GM18873 (cell line): ENCODE data around the gene FSTL4.

Experiments
- ATAC-seq: cut with Tn5 transposase; IDR thresholded peaks from one replicate; pipeline ENCODE4 v1.9.1; 2021; ENCODE audit warnings: mild to moderate bottlenecking, moderate library complexity, moderate number of reproducible peaks; ENCODE audit not compliant: unreplicated experiment, low FRiP score

Gene FSTL4

DNA sequence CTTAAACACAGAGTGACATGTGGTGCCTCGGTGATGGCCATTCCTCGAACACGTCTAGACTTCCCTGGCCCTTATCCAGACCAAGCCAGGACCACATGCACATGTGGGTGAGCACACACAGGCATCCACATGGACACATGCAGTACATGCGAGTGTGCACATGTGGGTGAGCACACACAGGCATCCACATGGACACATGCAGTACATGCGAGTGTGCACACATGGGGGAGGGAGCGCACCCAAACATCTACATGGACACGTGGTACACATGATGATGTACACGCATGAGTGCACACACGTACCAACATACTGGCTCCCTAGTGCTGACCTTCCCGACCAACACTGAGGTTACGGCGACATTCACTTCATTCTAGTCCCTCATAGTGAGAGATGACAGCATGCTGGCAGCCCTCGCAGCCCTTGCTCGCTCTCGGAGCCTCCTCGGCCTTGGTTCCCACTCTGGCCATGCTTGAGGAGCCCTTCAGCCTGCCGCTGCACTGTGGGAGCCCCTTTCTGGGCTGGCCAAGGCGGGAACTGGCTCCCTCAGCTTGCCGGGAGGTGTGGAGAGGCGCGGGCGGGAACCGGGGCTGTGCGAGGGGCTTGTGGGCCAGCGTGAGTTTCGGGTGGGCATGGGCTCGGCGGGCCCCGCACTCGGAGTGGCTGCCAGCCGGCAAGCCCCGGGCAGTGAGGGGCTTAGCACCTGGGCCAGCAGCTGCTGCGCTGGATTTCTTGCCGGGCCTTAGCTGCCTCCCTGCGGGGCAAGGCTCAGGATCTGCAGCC is 373.7 kb downstream of the FSTL4 start:
- ATAC-seq = no peak

DNA sequence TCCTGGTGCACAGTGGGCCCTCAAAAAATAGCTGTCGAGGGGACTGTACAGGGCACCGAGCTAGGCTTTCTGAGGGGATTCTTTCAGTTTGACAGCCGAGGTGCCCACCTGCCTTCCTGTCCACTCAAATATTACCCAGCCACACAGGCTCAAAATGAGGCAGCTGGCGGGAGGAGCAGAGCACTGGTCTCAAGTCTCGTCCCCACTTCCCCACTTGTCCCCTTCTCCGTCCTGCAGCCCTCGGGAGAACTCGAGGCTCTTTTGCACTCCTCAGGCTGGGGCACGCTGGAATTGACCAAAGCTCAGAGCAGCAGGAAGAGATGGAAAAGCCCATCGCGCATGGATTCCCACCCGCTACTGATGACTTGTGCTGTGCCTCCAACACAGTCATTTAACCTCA is 375.4 kb downstream of the FSTL4 start:
- no peak for ATAC-seq

DNA sequence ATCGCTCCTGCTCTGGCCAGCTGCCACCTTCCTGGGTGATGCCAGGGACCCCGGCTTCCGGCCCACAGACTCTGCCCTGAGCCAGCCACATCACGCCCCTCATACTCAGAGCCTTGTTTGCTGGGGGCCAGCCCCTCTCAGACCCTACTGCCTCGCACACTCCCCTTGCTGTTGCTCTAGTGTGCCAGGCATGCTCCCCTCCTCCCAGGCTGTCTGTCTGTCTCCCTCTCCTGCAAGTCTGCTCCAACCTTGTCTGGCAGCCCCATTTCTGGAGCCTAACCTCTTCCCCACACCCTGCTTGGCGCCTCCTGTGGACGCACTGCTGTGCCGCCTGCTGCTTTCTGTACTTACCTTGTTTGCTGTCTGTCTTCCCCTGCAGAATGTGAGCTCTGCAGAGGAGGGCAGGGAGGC is 375.8 kb downstream of the FSTL4 start:
- ATAC-seq = no peak

DNA sequence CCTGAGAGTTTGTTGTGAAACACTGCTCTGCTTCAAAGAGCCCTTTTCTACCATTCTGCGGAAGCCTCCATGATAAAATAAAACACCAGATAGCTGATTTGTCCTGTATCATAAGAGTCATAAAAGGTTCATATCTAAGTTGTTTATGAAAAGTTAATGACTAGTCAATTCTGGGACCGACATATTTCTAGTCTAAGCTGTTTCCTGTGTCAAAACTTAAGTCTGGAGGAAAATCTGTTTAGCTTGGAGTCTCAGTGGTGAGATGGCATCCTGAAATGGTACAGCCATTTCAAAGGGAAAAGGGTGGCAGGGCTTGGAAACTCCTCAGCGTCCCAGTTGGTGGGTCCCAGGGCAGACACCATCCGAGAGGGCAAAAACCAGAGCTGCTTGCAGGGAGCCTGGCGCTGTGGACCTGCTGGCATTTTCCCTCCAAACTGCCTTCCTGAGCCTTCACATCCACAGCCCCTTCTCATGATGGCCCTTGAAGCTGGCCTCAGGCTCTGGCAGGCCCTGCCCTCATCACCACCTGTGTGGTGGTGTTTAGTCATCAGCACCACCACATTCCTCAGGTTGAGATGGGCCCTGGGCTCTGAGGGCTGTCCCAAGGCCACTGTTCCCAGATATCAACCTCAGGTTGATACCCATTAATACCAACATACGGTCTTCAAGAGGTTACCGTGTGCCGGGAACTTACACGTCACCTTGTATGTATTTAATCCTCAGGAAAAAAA is 376.5 kb downstream of the FSTL4 start:
- no peak for ATAC-seq

DNA sequence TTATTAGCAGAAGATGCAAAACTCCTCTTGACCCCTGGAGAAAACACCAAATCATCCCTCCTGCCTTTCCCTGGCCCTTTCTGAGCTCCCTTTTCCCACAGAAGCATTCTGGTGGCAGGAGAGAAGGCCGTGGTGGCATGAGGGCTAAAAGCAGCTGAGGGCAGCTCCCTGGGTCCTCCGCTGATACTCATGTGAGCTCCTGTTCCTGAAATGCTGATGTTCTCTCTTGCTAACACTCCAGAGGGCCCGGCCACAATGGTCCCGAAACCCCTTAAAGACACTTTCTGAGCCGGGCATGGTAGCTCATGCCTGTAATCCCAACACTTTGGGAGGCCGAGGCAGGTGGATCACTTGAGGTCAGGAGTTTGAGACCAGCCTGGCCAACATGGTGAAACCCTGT is 377.4 kb downstream of the FSTL4 start:
- ATAC-seq = no peak

DNA sequence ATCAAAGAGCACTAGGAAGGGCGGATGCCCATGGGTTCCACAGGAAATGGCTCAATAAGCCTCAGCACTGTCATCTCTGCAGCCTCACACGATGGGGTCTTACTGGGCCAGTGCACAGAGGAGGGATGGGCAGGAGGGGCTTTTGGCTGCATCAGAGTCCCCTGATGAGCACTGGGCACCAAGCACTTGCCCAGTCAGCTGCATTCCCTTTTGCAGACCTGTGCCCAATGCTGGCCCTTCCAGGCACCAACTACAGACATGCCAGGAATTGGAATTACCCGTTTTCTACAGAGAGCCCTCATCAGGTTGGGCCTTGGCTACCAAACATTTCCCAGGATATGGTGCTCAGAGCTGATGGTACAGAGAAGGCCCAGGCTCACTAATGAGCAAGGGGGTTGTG is 378.1 kb downstream of the FSTL4 start:
- no peak for ATAC-seq

DNA sequence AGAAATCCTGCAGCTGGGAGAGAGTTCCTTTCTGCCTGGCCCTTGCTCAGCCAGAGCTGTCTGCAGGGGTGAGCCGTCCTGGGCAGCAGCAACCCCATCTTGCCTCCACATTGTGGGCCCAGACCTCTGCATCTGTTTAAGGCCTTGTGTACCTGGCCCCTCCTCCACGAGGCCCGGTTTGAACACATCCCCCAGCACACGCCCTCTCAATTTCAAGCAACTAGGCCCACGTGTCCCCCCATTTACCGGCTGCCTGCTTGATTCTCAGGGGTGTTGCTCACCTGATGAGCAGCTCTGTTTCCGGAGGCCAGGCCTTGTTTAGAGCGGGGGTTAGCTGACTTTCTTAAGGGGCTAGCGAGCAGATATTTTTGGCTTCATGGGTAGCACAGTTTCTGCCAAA is 378.7 kb downstream of the FSTL4 start:
- no peak for ATAC-seq

DNA sequence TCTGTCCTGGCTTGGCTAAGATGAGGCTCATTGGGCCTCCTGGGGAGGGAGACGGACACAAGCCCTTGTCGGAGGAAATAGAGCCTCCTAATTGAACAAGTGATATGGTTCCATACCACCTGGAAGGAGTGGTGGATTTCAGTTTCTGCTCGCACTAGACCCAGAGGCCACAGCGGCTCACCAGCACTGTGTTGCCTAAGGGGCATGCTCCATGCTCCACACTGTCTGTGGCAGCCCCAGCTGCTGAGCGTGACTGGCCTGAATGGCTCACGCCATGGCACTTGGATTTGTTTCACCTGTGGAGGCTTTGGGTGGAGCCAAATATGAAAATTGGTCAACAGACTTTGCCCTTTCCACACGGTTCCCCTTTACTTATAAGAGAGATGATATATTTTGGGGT is 379.4 kb downstream of the FSTL4 start:
- no peak for ATAC-seq

DNA sequence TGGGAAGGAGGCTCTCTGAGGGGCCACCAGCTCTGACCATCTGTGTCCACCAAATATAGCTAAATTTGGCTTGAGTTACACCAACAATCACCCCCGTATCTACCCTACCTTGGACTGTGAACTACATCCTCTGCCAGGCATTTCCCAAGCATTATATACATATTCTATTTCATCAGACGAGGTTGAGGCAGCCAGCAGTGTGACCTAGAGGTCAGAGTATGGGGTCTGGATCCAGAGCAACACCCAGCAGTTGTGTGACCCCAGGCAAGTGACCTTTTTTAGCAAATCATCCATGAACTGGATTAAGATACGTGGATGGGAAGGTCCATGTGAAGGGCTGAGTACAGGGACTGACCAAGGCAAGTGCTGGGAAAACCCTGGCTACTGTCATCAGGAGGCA is 379.9 kb downstream of the FSTL4 start:
- no peak for ATAC-seq

DNA sequence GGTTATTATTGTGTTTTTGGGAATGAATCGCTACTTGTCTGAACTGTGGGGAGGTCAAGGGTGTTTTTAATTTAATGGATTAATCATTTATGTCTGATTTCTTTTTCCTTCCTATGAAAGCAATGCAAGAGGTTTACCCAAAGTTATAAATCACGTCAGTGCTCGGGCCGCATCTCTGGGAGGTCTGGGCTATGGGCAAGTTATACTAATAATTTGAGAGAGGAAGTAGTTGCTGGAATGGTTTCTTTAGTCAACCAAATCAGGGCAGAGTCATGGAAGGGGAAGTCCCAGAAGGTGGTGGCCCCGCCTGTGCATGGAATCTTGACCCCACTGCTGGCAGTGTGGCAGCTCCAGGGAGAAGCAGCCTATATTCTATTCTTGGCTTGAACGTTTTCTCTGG is 380.3 kb downstream of the FSTL4 start:
- no peak for ATAC-seq

DNA sequence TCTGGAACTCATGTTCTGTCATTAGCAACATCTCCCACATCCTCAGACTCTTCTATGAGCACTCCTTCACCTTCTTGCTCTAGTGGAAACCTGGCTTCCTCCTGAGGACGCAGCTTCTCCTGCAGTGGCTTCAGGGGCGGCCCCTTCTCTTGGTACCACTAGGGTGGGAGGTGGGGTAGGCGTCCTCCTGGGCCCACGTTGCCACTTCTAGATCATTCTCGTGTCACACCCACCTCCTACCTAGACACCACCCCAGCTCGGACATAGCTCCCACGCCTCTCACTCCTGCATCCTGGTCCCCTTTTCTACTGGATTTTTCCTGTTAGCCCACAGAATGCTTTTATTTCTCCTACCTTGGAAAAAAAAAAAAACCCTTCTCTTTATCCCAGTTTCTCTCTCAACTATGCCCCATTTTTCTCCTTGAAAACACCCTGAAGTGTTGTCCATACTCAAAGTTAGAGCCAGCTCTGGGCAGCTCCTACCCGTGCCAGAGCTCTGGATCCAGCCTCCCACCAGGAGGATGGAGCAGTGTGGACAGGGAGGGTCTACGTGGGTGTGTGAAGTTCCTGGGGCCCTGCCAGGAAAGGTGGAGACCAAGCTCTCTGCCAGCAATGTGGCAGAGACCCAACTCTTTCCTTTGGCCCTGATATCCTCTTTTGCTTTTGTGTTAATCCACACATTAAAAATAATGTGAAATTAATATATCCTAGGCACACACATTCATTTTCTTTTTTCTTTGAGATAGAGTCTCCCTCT is 381.3 kb downstream of the FSTL4 start:
- no peak for ATAC-seq

DNA sequence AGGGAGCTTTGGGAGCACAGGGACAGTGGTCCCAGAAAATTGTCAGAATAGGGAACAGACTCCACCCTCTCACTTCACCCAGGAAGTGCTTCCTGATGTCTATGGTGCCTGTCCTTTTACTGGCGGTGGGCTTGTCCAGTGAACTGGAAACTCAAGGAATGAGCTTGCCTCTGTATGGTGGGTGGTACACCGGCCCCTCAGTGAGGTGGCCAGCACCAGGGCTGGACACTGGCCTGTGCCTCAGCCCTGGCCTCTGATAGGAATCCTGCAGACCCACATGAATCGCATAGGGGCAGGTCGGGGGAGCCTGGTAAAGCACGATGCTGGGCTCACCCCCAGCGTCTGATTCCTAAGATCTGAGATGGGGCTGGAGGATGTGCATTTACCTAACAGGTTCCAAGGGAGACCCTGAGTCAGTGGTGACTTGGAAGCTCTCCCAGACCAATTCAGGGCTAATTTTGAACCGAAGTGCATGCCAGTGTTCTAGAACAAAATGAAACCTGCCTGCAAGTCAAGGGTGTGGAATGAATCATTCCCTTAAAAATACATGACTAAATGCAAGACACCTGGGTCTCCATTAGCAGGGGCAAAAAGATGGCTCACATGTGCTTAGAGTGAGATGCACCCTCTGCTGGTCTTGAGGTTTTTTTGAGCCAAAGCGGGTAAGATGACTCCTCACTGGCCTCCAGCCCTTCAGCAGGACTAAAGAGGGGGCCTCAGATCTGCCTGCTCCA is 382.2 kb downstream of the FSTL4 start:
- ATAC-seq = no peak

DNA sequence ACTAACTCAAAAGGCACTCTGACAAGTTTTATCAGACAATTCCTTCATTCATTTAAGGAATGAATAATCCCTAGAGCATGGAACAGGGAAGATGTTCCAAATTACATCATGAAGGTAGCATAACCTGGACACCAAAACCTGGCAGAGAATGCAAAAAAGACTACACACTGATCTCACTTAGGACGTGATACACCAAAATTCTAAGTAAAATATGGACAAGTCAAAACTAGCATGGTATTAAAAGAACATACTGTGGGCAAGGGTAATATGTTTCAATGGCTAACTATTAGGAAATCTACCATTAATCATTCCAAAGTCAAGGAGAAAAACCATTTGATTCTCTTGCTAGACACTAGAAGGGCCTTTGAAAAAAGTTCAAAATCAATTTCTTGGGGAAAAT is 384.0 kb downstream of the FSTL4 start:
- ATAC-seq = no peak

DNA sequence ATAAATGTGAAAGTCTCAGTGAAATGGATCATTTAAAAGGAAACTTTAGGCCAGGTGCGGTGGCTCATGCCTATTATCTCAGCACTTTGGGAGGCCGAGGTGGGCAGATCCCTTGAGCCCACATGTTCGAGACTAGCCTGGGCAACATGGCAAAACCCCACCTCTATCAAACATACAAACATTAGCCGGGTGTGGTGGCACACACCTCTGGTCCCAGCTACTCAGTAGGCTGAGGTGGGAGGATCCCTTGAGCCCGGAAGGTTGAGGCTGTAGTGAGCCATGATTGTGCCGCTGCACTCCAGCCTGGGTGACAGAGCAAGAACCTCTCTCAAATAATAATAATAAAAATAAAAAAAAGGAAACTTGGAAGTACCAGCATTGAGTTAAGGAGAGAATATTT is 384.4 kb downstream of the FSTL4 start:
- ATAC-seq = no peak

DNA sequence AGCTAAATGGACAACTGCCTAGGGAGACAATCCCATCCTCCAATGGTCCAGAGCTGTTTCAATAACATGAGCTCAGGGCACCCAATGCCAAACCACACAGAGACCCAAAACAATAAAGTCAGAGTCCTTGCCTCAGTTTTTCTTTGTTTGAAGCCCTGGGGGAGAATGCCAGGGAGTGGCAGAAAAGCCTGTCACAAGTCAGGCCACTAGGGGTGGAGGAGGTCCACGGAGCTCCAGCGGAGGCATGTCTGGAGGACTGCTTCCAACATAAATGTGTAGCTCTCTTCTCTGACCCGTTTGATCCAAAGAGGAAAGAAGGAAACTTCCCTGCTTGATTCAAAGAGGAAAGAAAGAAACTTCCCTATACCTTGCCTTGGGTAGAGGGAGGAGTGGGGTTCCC is 385.3 kb downstream of the FSTL4 start:
- no peak for ATAC-seq

DNA sequence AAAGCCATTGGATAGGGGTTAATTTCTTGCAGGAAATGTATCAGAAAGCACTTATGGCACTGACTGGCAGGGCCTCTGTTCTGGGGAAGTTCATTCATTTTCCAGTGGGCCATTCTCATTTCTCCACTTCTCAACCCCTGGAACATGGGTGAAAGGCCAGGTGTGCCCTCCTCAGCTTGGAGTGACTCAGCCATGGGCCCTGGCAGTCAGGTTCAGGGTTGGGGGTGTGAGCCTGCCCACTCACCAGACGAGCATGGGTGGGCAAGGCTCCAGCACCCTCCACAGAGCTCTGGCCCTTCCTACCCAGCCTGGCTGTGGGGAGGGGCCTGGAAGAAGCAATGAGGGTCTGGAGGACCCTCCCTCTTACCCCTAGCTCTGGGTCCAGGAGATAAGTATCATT is 386.2 kb downstream of the FSTL4 start:
- ATAC-seq = no peak

DNA sequence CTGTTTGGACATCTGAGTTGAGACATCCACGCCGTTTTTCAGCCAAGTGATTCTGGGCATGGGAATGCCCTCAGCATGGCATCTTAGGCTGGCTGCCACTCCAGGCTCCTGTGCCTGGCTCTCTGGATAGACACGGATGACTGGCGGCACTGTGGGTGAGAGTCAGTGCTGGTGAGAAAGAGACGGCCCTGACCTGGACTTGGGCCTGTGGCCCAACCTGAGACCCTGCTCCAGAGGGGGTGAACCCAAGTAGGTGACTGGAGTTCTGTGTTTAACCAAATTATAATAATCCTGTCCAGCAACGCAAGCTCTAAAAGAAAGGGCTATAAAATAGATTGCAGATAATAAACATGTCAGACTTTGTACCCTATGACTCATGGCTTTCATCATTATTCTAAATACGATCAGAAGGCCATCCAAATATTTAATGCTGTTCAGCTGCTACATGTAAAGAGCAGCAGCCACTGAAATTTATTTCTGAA is 386.6 kb downstream of the FSTL4 start:
- no peak for ATAC-seq

DNA sequence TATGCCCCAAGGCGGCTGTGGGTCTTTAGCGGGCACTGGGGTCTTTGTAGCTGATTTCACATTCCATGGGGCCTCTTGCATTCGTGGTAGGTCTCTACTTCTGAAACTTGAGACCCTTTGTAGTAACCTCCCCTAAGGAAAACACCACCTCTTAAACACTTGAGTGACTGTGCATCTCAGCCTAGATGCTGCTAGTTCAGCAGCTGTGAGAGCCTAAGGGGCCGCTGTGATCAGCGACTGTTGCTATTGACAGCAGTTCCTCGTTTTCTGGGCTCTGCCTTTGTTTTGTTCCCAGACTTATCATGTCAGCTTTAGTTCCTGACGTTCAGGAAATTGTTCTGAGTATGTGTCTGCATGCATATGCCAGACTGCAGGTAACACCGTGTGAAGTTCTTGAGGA is 389.4 kb downstream of the FSTL4 start:
- ATAC-seq = no peak

DNA sequence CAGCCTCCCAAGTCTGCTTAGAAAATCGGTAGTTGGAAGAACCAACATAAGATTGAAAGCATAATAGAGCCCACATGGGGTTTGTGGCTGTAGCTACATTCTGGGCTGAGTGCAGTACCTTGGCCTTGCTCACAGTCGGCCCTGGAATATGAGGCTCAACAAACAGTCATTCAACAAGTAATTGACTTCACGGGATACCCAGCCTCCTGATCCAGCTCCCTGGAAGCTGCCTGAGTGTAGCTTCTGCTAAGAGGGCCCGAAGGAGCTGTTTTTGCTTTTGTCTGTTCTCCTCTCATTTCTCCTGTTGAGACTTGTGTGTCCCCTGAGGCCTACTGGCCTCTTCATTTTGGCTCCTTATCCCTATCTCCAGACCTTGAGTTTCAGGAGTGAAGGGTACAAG is 389.8 kb downstream of the FSTL4 start:
- no peak for ATAC-seq

DNA sequence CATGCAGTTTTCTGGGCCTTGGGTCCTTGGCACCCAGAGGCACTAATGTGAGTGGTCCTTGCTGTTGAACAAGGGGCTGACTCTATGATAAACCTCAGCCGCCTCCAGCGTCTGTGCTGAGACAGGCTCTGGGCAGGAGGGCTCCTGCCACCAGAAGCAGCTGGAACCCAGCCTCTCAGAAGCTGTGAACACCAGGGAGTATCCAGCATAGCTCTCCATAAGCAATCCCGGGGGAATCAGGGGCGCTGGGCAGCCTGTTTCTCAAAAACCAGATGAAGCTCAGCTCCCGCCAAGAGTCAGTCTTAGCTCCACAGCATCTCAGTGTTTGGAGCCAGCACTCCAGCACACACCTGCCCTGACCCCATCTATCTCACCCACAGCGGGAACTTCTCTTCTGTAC is 390.3 kb downstream of the FSTL4 start:
- no peak for ATAC-seq
